GM12864 (cell line): ENCODE results near the gene DEK.

Experiments used
- DNase-seq: peaks from one replicate; pipeline ENCODE4 v3.0.0-alpha.2; 2011; ENCODE audit warnings: low read depth
- H3K4me3 ChIP-seq: 2 replicates; pipeline ENCODE4 v1.5.1; 2011; ENCODE audit warnings: mild to moderate bottlenecking, low read depth, low read length, control low read depth
- TF ChIP-seq, protein P1 (sequence below): IDR thresholded peaks from 2 replicates; pipeline ENCODE4 v1.5.1; 2011; ENCODE audit warnings: low read depth, mild to moderate bottlenecking, moderate library complexity, low read length, control low read depth, inconsistent platforms; ENCODE audit errors: missing control alignments

DEK gene

DNA sequence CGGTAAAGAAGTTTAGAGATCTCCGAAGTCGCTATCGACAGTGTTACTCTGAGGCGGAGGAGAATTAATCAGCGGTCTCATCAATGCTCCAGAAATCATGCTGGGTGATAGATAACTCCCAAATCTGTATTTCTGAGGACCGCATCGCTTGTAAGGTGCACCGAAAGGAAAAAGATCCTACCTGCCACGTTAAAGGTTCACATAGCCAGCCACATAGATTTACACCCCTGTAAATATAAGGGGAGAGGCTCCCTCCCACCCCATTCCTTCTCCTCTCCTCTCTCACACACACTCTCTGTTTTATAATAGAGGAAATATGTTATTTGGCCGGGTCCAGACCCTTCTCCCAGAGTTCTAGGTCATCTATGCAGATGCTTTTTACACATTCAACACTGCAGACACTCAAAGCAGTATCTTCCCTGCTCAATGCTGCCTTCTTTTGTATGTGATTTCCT lies 620 bp upstream of the DEK start:
- TF ChIP-seq, protein P1, sequence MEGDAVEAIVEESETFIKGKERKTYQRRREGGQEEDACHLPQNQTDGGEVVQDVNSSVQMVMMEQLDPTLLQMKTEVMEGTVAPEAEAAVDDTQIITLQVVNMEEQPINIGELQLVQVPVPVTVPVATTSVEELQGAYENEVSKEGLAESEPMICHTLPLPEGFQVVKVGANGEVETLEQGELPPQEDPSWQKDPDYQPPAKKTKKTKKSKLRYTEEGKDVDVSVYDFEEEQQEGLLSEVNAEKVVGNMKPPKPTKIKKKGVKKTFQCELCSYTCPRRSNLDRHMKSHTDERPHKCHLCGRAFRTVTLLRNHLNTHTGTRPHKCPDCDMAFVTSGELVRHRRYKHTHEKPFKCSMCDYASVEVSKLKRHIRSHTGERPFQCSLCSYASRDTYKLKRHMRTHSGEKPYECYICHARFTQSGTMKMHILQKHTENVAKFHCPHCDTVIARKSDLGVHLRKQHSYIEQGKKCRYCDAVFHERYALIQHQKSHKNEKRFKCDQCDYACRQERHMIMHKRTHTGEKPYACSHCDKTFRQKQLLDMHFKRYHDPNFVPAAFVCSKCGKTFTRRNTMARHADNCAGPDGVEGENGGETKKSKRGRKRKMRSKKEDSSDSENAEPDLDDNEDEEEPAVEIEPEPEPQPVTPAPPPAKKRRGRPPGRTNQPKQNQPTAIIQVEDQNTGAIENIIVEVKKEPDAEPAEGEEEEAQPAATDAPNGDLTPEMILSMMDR: no peak
- H3K4me3 ChIP-seq: peak overlapping the region; percentile 83
- no peak for DNase-seq

DNA sequence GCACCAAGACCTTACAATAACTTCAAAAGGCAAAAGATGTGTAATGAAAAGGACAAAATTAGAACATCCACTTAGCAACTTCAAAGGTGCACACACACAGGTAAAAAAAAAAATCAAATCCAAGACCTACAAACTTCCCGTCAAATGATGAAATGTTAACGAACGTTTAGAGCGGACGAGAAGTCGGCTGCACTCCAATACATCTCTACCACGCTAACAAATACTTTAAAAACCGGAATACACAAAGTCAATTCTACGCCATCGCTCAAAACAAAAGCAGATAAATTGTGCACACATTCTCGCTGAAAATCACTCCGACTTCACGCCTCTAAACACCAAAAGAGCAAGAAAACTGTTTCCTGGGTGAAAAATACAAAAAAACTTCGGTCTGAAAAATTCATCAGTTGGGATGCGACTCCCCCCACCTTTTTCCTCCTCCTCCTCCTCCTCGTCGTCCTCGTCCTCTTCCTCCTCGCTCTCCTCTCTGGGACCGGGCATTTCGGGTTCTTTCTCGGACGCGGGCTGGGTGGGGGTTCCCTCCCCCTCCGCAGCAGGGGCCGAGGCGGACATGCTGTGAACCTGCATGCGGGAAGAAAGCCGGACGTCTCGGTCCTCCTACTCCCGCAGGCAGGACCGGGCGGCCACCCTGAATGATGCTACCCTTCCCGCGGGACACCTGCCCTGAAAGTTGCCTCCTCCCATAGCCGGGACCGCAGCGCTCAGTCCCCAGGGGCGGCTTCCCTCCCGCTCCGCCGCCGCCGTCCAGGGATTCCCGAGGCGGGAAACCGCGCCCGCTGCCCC lies 712 bp downstream of the DEK start:
- no peak for DNase-seq
- TF ChIP-seq, protein P1: no peak
- H3K4me3 ChIP-seq: peak overlapping the region; percentile 83

DNA sequence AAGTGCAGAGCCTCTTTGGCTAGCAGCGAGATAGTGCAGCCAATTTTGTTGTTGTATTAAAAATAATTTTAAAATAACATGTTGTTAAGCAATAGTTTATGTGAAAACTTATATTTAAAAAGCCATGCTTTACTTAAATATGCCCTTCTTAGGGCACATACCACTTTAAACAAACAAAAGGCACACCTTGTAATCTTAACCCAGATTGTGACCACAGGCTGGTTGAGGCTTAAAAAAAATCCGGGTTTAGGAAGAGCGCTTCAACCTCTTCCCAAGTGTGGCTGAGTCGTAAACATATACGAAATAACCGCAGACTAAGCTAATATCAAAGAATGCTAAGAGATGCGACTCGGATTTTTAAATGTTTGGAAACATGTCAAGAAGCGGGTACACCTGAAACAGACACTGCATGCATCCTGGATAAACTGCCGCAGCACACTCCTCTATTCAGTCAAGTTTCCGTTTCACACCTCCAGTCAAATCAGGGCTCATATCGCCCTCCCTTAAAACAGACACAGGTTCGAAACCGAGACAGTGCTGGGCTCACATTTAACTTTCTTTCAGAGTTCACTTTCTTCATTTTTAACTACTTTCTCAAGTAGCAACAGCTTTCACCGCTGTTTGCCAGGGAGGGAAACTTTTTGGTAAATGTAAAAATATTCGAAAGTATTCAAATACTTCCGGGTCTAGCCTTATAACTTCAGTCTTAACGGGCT lies 1.5 kb downstream of the DEK start:
- H3K4me3 ChIP-seq: peak overlapping the region; percentile 83
- DNase-seq: peak; percentile 89
- TF ChIP-seq, protein P1: no peak

DNA sequence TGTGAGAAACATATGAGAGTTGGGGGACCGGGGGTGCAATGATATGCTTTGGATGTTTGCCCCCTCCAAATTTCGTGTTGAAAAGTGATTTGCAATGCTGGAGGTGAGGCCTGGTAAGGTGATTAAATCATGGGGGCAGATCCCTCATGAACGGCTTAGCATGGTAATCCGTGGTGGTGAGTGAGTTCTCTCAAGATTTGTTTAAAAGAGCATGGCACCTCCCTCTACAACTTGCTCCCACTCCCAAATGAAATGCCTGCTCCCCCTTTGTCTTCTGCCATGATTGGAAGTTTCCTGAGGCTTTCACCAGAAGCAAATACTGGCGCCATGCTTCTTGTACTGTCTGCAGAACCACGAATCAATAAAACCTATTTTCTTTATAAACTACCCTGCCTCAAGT lies 2.5 kb downstream of the DEK start:
- peak overlapping the region; percentile 44 for H3K4me3 ChIP-seq
- DNase-seq: no peak
- TF ChIP-seq, protein P1: no peak

DNA sequence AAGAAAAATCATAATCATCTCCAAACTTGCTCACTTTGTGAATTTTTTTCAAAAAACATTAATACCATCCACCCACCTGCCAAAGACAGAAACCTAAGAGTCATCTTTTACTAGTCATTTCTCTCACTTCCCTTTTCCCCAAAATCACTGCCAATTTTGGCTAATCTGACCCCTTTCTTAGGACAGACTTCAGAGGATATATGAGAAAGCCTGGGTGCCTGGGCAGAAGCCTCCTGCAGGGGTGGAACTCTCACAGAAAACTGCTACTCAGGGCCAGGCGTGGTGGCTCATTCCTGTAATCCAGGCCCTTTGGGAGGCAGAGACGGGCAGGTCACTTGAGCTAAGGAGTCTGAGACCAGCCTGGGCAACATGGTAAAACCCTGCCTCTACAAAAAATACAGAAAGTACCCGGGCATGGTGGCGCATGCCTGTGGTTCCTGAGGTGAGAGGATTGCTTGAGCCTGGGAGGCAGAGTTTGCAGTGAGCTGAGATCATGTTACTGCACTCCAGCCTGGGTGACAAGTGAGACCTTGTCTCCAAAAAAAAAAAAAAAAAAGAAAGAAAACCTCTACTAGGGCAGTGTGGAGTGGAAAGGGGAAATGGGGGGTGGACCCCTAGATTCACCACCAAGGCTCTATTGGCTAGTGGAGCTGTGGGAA lies 3.8 kb downstream of the DEK start:
- H3K4me3 ChIP-seq: peak overlapping the region; percentile 44
- DNase-seq: peak; percentile 62
- TF ChIP-seq, protein P1: peak; percentile 11

DNA sequence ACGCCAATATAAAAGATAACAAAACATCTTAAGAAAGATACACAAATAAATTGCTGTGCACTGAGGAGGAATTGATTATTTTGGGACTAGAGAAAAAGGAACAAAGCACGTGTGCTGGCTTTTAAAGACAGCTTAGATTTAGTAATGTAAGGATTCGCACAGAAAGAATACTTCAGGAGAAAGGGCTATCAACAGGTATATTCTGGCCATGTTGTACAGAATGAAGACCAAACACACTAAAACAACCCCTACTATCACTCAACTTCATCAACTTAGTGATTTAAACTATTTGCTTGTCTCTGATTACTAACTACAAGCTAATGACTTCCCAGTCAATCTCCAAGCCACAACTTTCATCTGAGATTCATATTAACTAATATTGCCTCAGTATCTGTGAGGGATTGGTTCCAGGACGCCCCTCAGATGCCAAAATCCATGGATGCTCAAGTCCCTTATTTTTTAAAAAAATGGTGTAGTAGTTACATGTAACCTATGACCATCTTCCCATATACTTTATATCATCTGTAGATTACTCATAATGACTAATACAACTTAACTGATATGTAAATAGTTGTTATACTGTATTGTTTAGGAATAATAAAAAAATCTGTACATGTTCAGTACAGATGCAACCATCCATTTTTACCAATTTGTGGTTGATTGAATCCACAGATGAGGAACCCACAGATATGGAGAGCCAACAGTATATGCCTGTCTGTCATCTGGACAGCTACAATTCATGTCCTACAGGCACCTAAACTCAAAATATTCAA lies 4.5 kb downstream of the DEK start:
- H3K4me3 ChIP-seq: no peak overlapping the region

More for the DNA sequence above, 4.5 kb downstream of the DEK start:
- DNase-seq: no peak
- TF ChIP-seq, protein P1: no peak
